ENCODE measurements around the gene PIAS2. TPM values are rescaled to one million over a fixed set of nuclear protein-coding genes. Genes with fewer than 3 reads are reported as not detected.

Gene PIAS2
- polyA plus RNA-seq, 3 donors, result 9.9 to 13.2 (median 11.0) TPM

GRCh38 chr18:46843372-46843771, 73.9 kb downstream of the PIAS2 start:
- H3K36me3 Mint-ChIP-seq, result peaks cover 16 to 18% of the 10 kb centered on the region in 2 donors
- TF ChIP-seq CTCF (IDR thresholded peaks at IDR 0.05), result no peak
- H3K27me3 Mint-ChIP-seq (ENCODE audit: low read depth in 3 of 3), result no peaks in the 10 kb centered on the region
- H3K9ac ChIP-seq (ENCODE audit: insufficient read depth, low read length, poor library complexity, severe bottlenecking), result no peak overlapping the region
- no peak overlapping the region for H3K4me3 Mint-ChIP-seq
- DNase-seq, result no peak
- H3K27ac ChIP-seq (ENCODE audit: low read depth in 1 of 2, low read length in 2 of 2), result no peak overlapping the region
- no peaks in the 10 kb centered on the region for H3K79me2 ChIP-seq (ENCODE audit: insufficient read depth, low read length)
- no peaks in the 10 kb centered on the region for H4K20me1 ChIP-seq (ENCODE audit: insufficient read depth, low read length)
- no peaks in the 10 kb centered on the region for H3K4me1 ChIP-seq (ENCODE audit: control insufficient read depth in 1 of 2, insufficient read depth in 2 of 2, low read length in 2 of 2)
- H3K27me3 ChIP-seq (ENCODE audit: control insufficient read depth in 2 of 2, insufficient read depth in 2 of 2, low read length in 2 of 2), result no peaks in the 10 kb centered on the region
- intact Hi-C loops (cut with micrococcal nuclease), result no loop called here
- H2AFZ ChIP-seq (ENCODE audit: insufficient read depth, low read depth, low read length, poor library complexity, severe bottlenecking), result no peak overlapping the region
- no peak overlapping the region for H3K4me2 ChIP-seq (replicated peaks; ENCODE audit: extremely low read depth, low read length, poor library complexity, severe bottlenecking)
- H3K9me3 ChIP-seq (replicated peaks in 1 of 2; ENCODE audit: control insufficient read depth in 1 of 2, insufficient read depth in 1 of 2, low read length in 2 of 2), result no peaks in the 10 kb centered on the region
- no peaks in the 10 kb centered on the region for H3K4me1 Mint-ChIP-seq
- H3K36me3 ChIP-seq (replicated peaks in 1 of 2; ENCODE audit: control insufficient read depth in 1 of 2, insufficient read depth in 2 of 2, low read length in 2 of 2), result peaks cover 2 to 13% of the 10 kb centered on the region in 2 donors
- no CpG with 5 or more reads among the region's 1 CpG for whole genome bisulfite sequencing (ENCODE audit: insufficient coverage)
- H3K9me3 Mint-ChIP-seq, result peaks cover 0 to 4% (median 0%) of the 10 kb centered on the region in 7 donors
- no peak overlapping the region for H3K27ac Mint-ChIP-seq
- no peak overlapping the region for H3K4me3 ChIP-seq (replicated peaks in 1 of 3; ENCODE audit: low read depth in 2 of 3, low read length in 3 of 3)

- no peaks in the 10 kb centered on the region for H3K4me1 ChIP-seq (ENCODE audit: control insufficient read depth in 1 of 2, insufficient read depth in 2 of 2, low read length in 2 of 2)
- no peaks in the 10 kb centered on the region for H3K9me3 ChIP-seq (replicated peaks in 1 of 2; ENCODE audit: control insufficient read depth in 1 of 2, insufficient read depth in 1 of 2, low read length in 2 of 2)
- no peak overlapping the region for H3K9ac ChIP-seq (ENCODE audit: insufficient read depth, low read length, poor library complexity, severe bottlenecking)
- Mint-ChIP-seq H3K4me1 (no peaks in the 10 kb centered on the region), H3K4me3 (no peak overlapping the region), H3K27ac (no peak overlapping the region), H3K36me3 (peaks cover 16 to 18% of the 10 kb centered on the region in 2 donors), H3K9me3 (peaks cover 0 to 3% (median 0%) of the 10 kb centered on the region in 7 donors), H3K27me3 (ENCODE audit: low read depth in 3 of 3) (no peaks in the 10 kb centered on the region)
- intact Hi-C loops (cut with micrococcal nuclease), result no loop called here
- no peak overlapping the region for H3K4me3 ChIP-seq (replicated peaks in 1 of 3; ENCODE audit: low read depth in 2 of 3, low read length in 3 of 3)
- H3K27me3 ChIP-seq (ENCODE audit: control insufficient read depth in 2 of 2, insufficient read depth in 2 of 2, low read length in 2 of 2), result no peaks in the 10 kb centered on the region
- peaks cover 2 to 13% of the 10 kb centered on the region in 2 donors for H3K36me3 ChIP-seq (replicated peaks in 1 of 2; ENCODE audit: control insufficient read depth in 1 of 2, insufficient read depth in 2 of 2, low read length in 2 of 2)
- DNase-seq, result no peak
- WGBS (ENCODE audit: insufficient coverage), result 100% methylated on average over 1 of the region's 5 CpGs
- H4K20me1 ChIP-seq (ENCODE audit: insufficient read depth, low read length), result no peaks in the 10 kb centered on the region
- no peak for TF ChIP-seq CTCF (IDR thresholded peaks at IDR 0.05)
- H3K79me2 ChIP-seq (ENCODE audit: insufficient read depth, low read length), result no peaks in the 10 kb centered on the region
- no peak overlapping the region for H3K27ac ChIP-seq (ENCODE audit: low read depth in 1 of 2, low read length in 2 of 2)
- no peak overlapping the region for H2AFZ ChIP-seq (ENCODE audit: insufficient read depth, low read depth, low read length, poor library complexity, severe bottlenecking)
- H3K4me2 ChIP-seq (replicated peaks; ENCODE audit: extremely low read depth, low read length, poor library complexity, severe bottlenecking), result no peak overlapping the region
Observed at GRCh38 chr18:46842583-46842982, 74.7 kb downstream of the PIAS2 start.

Measured in CD14-positive monocyte (primary cell).